Posterior vena cava (tissue), 2 donors: ENCODE data around the gene TMEM38B. TPM values are rescaled to one million over a fixed set of nuclear protein-coding genes. Genes with fewer than 3 reads are reported as not detected.
"Not testable (repeated sequence)": the region's sequence is repeated elsewhere in the genome, so short reads cannot be mapped to it uniquely, and the experiment has no call there.

Experiments used
- DNase-seq: peaks from one replicate; pipeline ENCODE4 v3.0.0-alpha.2; 2020; ENCODE audit warnings: low spot score
- intact Hi-C, 2 donors: fragments of 100-400 bp; cut with DNase I; formaldehyde crosslinking; loops; one replicate each; pipeline versions ENCODE4 v1.14.1 to v1.14.2; 2022 to 2023
- total RNA-seq, 2 donors: library from RNA; stranded (reverse); fragmentation: NEBNext Ultra II Directional; extraction: Animal tissue kit (Norgen Biotek cat#: 25700); gene quantifications; one replicate each; pipeline ENCODE4 v1.2.1, GENCODE V29; 2021
- donor health status: DM: yes; HTN: yes; CAD: no.
- donor health status: DM: yes; HTN: yes; CAD: no.

Gene TMEM38B
- total RNA-seq, 2 donors from 2014 or later = 11.3 to 16.9 TPM

GRCh38 chr9:105712297-105712696 is 18.0 kb downstream of the TMEM38B start:
- intact Hi-C loops = no loop called here
- DNase-seq = no peak

GRCh38 chr9:105712773-105713172 is 18.4 kb downstream of the TMEM38B start:
- intact Hi-C loops = no loop called here
- no peak for DNase-seq

GRCh38 chr9:105713260-105714019 is 19.1 kb downstream of the TMEM38B start:
- DNase-seq = no peak
- intact Hi-C loops = no loop called here

GRCh38 chr9:105714020-105714331 is 19.6 kb downstream of the TMEM38B start:
- intact Hi-C loops = no loop called here
- DNase-seq = no peak

GRCh38 chr9:105716146-105716545 is 21.8 kb downstream of the TMEM38B start:
- DNase-seq = no peak
- intact Hi-C loops = no loop called here

- intact Hi-C loops = no loop called here
- DNase-seq = no peak
Measured at GRCh38 chr9:105722099-105722498, 27.8 kb downstream of the TMEM38B start.

- DNase-seq = no peak
- intact Hi-C loops = no loop called here
Measured at GRCh38 chr9:105725370-105725769, 31.0 kb downstream of the TMEM38B start.

GRCh38 chr9:105728230-105728629 is 33.9 kb downstream of the TMEM38B start:
- DNase-seq, intact Hi-C loops: not testable (repeated sequence)

GRCh38 chr9:105731420-105731819 is 37.1 kb downstream of the TMEM38B start:
- intact Hi-C loops, DNase-seq: not testable (repeated sequence)

GRCh38 chr9:105735366-105735765 is 41.0 kb downstream of the TMEM38B start:
- intact Hi-C loops = no loop called here
- DNase-seq = no peak

- no peak for DNase-seq
- intact Hi-C loops = no loop called here
Measured at GRCh38 chr9:105737205-105737604, 42.9 kb downstream of the TMEM38B start.

- DNase-seq = no peak
- intact Hi-C loops = no loop called here
Measured at GRCh38 chr9:105742088-105742487, 47.7 kb downstream of the TMEM38B start.

GRCh38 chr9:105747325-105747724 is 53.0 kb downstream of the TMEM38B start:
- DNase-seq, intact Hi-C loops: not testable (repeated sequence)

GRCh38 chr9:105751761-105752160 is 57.4 kb downstream of the TMEM38B start:
- no peak for DNase-seq
- intact Hi-C loops = no loop called here

- no peak for DNase-seq
- intact Hi-C loops = no loop called here
Measured at GRCh38 chr9:105757496-105758251, 63.3 kb downstream of the TMEM38B start.

GRCh38 chr9:105760053-105760452 is 65.7 kb downstream of the TMEM38B start:
- intact Hi-C loops = no loop called here
- no peak for DNase-seq

GRCh38 chr9:105782561-105783494 is 88.5 kb downstream of the TMEM38B start:
- DNase-seq = peak; percentile 23
- intact Hi-C loops = not testable (repeated sequence)

GRCh38 chr9:105783495-105783872 is 89.1 kb downstream of the TMEM38B start:
- intact Hi-C loops = not testable (repeated sequence)

GRCh38 chr9:105786796-105787195 is 92.5 kb downstream of the TMEM38B start:
- DNase-seq, intact Hi-C loops: not testable (repeated sequence)

More at GRCh38 chr9:105783495-105783872, 89.1 kb downstream of the TMEM38B start:
- DNase-seq = not testable (repeated sequence)
